HG02885 (cell line): Measurements from ENCODE around the gene NWD2.
"Not testable (repeated sequence)": the region's sequence is repeated elsewhere in the genome, so short reads cannot be mapped to it uniquely, and the experiment has no call there.

Source experiments
- ATAC-seq: cut with Tn5 transposase; IDR thresholded peaks from one replicate; pipeline ENCODE4 v1.9.1; 2021; ENCODE audit warnings: mild to moderate bottlenecking; ENCODE audit not compliant: unreplicated experiment, poor library complexity

The NWD2 gene

DNA sequence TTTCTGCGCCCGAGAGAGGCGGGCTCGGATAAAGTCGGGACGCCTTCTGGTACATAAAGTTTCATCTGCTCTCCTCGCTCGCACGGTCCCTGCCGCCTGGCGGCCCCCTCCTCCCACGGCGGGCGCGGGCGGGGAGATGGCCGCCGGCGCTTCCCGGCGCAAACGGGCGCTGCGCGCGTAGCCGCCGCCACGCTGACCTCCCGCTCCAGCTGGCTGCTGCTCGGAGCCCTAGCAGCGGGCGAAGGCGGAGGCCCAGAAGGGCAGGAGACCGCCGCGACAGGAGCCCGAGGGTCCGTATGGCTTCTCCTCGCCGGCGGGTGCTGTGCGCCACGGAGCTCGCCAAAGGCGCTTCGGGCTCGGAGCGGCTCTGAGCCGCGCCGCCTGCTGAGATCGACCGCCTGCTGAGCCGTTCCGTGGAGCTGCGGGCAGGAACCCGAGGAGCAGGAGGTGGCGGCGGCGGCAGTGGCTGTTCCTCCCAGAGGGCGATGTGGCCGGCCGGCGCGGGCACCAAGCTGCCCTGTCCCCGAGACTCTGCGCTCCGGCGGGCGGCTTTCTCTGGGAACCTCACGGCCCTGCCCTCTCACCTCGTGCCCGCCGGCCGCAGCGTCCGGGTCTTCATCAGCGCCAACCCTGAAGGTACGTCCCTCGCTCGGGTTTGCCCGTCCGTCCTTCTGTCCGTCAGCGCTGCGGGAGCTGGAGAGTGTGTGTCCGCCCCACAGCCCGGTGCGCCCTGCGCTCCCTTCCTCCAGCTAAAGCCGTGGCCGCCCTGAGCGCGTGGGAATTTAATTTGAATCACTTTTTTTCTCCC, at the start of gene NWD2:
Gene NWD2, plus strand, starts transcription at position 161 of the 808 bp plus-strand sequence. Its CDS starts 325 bp downstream, at position 486.
- no peak for ATAC-seq

DNA sequence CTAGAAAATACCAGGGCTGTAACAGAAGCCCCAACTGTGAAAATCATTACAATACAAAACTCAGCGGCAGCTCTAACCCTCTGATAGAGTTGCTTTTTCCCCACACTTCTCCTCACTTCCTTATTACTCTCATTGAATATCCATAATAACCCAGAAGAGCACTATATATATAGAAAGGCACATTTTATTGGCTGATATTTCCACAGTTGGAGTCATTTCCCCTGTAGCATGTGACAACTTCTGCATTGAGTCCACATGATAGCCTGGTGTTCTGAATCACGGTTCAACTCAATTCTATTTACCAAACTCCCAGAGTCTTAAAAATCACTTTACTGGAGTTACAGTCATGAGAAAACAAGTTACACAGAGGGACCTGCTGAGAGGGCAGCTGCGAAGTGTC, 46.6 kb upstream of the NWD2 start:
- ATAC-seq, result no peak

DNA sequence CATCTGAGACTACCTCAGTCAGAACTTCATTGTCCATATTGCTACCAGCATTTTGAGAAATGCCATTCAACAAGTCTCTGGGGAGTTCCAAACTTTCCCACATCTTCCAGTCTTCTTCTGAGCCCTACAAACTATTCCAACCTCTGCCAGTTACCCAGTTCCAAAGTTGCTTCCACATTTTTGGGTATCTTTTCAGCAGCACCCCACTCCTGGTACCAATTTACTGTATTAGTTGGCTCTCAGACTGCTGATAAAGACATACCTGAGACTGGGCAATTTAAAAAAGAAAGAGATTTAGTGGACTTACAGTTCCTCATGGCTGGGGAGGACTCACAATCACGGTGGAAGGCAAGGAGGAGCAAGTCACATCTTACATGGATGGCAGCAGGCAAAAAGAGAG, 39.8 kb upstream of the NWD2 start:
- not testable (repeated sequence) for ATAC-seq

DNA sequence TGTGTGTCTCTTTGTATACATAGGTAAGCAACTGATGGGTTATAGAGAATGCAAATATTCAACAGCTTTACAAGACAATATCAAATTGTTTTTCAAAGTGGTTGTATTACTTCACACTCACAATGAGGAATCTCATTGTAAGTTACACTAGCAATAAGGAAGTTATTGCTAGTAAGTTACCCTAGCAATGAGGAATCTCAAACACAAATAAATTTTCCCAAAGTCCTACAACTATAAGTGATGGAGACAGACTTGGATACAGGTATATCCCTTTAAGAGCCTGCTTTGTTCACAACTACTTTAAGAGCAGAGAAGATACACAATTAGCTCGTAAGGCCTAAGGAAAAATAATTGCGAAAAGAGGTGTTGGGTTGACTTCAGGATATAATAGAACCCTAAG, 28.3 kb upstream of the NWD2 start:
- no peak for ATAC-seq

- ATAC-seq, result no peak
Observed at GRCh38 chr4:37219242-37219641, 25.3 kb upstream of the NWD2 start.

DNA sequence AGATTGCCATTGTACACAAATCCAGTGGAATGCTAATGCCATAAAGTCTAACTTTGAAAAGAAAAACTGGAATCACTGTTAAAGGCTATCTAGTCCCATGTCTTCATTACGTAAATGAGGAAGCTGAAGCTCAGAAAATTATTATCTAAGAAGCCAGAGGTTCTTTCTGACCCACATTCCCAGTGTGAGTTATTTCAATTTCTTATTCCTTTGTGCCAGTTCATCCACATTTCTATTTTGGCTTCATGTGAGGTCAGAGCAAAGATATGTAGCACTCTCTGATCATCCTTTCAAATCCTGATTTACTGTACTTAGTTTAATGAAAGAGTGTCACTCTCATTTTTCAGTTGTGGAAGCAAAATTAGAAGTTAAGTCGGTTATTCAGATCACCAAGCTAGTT, 24.6 kb upstream of the NWD2 start:
- no peak for ATAC-seq

- ATAC-seq, result no peak
Observed at GRCh38 chr4:37220685-37221084, 23.9 kb upstream of the NWD2 start.

- ATAC-seq, result no peak
Observed at GRCh38 chr4:37223732-37224131, 20.8 kb upstream of the NWD2 start.

- ATAC-seq, result no peak
Observed at GRCh38 chr4:37224854-37225253, 19.7 kb upstream of the NWD2 start.

DNA sequence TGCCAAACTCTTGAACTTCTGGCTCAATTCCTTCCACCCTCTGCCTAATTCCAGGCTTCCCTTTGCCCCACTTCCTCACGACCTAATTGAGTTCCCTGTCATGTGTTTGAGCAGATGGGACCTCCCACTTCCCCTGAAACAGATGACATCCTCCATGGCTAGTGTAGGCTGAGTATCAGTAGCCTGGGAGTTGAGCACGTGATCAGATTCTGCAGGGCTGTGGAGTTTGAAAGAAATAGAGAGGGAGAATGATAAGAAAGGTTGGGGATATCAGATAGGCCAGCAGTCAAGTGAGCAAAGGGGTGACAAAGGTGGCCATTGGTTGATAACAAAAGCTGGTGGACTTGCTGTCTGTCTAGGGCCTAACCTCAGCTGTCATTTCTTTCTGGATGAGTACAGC, 18.8 kb upstream of the NWD2 start:
- no peak for ATAC-seq

DNA sequence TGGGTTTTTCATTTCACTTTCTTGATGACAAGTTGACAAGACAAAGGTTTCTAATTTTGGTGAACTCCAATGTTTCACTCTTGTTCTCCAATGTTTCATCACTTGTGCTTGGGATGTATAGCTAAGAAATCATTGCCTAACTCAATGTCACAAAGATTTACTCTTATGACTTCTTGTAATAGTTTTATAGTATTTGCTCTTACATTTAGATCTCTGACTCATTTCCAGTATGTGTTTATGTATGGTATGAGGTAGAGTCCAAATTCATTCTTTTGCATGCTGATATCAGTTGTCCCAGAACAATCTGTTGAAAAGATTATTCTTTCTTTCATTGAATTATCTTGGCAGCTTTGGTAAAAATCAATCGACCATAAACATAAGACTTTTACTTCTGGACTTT, 12.2 kb upstream of the NWD2 start:
- no peak for ATAC-seq

- ATAC-seq, result peak; percentile 50
Observed at GRCh38 chr4:37236165-37236564, 8.4 kb upstream of the NWD2 start.

- no peak for ATAC-seq
Observed at GRCh38 chr4:37241647-37242046, 2.9 kb upstream of the NWD2 start.

- ATAC-seq, result no peak
Observed at GRCh38 chr4:37243051-37243450, 1.5 kb upstream of the NWD2 start.

GRCh38 chr4:37243722-37244582, 591 bp upstream of the NWD2 start:
- ATAC-seq, result no peak

DNA sequence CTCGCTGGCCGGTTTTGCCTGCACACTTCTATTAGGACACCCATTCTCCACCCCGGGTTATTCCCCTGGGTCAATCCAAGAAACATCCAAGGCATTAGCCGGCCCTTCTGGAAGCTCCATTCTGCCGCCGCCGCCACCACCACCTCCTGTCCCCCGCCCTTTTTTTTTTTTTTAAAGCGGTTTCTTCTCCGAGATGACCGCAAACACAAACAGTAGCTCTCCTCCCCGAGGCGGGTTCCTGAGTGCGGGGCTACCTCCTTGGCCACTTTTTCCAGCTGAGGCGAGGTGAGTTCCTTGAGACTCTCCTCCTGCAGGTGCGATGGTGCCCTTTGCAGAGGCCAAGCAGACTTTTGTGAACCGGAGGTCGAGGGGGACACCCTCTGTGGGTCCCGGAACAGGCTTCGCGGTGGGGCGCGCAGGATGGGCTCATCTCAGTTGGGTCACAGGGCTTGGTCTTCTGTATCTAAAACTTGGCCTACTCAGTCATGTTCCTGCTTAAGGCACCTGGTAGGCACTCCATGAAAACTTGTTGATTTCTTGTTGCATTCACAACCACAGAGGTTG, 930 bp downstream of the NWD2 start:
- no peak for ATAC-seq

GRCh38 chr4:37246891-37247290, 2.3 kb downstream of the NWD2 start:
- no peak for ATAC-seq

GRCh38 chr4:37258221-37258620, 13.7 kb downstream of the NWD2 start:
- no peak for ATAC-seq

DNA sequence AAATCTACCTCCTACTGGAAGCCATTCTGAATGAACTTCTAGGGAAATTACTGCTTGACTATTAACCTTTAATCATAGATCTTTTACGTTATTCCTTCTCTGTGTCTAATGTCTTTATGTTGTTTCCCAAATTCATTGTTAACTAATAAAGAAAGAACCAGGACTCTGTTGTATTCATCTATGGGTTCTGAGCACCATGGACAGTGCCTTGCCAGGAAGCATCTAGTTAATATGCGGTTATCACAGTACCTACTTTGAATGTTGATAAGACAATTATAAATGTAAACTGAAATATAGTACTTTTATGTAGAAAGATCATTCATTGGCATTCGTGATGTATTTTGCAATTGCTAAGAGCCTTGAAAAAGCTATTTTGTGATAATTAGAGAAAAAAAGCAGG, 23.8 kb downstream of the NWD2 start:
- ATAC-seq, result no peak

GRCh38 chr4:37279121-37279520, 34.6 kb downstream of the NWD2 start:
- ATAC-seq, result no peak

DNA sequence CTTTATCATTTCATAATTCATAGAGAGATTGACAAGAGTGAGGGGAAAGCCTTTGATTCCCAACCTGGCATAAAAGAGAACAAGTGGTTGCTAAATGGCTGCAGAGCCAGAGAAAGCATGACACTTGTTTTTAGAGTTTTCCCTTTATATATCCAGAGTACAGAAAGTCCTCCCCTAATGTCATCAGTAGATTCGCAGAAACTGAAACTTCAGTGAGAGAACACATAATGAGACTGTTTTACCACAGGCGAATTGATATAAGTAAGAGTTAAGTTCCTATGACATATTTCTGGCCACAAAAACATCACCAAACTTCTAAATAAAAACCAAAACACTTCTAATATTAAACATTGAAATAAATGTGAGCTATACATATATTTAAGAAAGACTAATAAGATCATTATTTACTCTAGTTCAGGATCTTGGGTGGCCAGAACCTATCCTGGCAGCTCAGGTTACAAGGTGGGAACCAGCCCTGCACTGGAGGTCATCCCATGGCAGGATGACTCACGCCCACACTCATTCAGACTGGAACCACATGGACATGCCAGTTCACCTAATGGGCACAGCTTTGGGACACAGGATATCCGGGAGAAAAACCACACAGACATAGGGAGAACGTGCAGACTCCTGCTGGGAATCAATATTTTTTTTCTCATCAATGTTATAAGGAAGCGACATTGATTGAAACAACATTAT, 35.5 kb downstream of the NWD2 start:
- ATAC-seq, result no peak
